Fibroblast of mammary gland (primary cell): ENCODE measurements around the gene ABRACL.

Experiments
- DNase-seq: peaks from one replicate; pipeline ENCODE4 v3.0.0-alpha.2; 2010; ENCODE audit warnings: low read depth
- H3K4me3 ChIP-seq: 2 replicates; pipeline ENCODE4 v1.5.1; 2011; ENCODE audit warnings: low read depth, mild to moderate bottlenecking, low read length, moderate library complexity; ENCODE audit not compliant: control insufficient read depth
- CTCF ChIP-seq: conservative IDR thresholded peaks from 2 replicates; pipeline ENCODE4 v1.5.1; 2011; ENCODE audit warnings: low read depth, low read length, inconsistent platforms; ENCODE audit not compliant: control insufficient read depth, insufficient read depth

Gene ABRACL, protein sequence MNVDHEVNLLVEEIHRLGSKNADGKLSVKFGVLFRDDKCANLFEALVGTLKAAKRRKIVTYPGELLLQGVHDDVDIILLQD

GRCh38 chr6:139028658-139029469, at the start of gene ABRACL:
Gene ABRACL (plus strand): TSS chr6:139028745. CDS start chr6:139034161, 5,416 bp downstream.
- DNase-seq: peak; percentile 33
- TF ChIP-seq CTCF: no peak

DNA sequence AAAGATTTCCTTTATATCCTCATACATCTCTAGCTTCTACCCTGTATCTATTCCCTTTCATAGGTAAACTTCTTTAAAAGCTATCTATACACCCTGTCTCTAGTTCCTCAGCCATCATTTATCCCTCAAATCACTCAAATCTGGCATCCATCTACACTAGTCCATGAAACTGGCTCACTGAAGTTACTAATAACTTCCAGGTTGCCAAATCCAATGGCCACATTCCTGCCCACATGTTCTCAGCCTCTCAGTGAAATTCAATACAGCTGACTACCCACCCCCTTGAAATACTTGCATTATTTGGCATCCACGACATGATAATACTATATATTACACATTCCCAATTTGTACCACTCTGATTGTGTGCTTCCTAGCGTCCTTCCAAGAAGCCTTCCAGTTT, 49.2 kb upstream of the ABRACL start:
- DNase-seq: peak; percentile 55
- no peak for TF ChIP-seq CTCF
- no peak overlapping the region for H3K4me3 ChIP-seq

More at GRCh38 chr6:139028658-139029469, at the start of gene ABRACL:
- peak within 1 kb of the TSS; percentile 88 for H3K4me3 ChIP-seq

DNA sequence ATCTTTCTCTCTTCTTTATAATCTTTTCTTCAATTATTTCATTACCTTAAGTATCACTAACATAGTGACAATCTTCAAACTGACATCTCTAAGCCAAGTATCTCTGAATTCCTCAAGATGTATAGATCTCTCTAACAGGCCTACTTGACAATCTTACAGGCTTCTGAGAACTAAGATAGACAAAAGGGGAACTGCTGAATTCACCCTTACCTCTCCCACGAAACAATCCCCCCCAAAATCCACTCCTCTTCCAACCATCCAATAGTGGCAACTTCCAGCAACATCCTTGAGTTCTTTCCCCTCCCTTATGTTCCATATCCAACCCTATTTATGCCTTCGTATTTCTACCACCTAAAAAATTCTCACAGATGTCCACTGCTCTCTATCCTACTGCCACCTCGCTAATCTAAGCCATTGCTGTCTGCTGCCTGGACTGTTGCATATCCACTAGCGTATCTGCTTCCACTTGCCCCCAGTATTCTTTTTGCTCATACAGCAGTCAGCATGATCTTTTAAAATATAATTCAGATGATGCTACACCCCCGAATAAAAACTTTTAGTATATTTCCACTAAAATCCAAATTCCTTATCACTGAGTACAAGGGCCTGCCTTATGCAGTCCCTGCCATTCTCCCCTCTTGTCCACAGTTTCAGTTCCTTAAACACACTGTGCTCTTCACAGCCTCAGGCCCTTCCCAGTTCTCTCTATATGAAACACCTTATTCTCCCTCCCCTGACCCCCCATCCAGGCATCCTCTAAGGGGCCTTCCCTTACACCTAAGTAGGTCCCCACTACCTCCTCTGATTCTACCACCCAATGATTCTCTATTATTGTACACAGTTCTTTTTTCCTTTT, 48.5 kb upstream of the ABRACL start:
- no peak for TF ChIP-seq CTCF
- H3K4me3 ChIP-seq: no peak overlapping the region
- no peak for DNase-seq

DNA sequence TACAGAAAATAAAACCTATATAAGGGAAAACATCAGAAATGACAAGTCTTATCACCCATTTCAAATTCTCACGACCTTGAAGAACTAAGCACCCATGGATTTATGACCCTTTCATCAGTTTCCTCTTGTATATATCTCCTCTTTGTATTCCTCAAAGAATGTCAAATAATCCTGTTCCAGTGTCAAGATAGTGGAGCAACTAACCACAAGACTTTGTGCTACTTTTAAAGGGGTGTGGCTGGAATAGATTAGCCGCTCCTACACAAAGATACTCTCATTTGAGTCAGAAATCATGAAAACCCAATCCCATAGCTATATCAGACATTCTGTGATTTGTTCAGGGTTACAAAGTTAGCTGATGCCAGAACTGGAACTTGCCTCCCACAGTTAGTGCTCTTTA, 47.1 kb upstream of the ABRACL start:
- no peak overlapping the region for H3K4me3 ChIP-seq
- no peak for TF ChIP-seq CTCF
- DNase-seq: no peak

DNA sequence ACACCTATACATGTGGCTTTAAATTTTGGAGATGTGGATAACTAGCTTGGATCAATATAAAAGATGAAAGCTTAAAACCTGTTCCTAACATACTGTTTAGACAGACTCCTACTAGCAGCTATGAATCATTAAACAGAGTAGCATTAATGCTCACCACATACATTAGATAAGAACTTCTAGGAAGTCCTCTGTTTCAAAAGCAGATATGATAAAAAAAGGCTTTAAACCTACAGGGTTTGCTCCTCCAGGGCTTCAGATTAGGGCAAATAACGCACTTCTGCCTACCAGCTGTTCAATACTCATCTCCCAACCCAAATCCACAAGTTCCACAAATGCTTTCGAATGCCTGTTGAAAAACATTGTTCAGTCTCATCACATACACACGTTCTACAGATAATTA, 42.0 kb upstream of the ABRACL start:
- peak overlapping the region; percentile 71 for H3K4me3 ChIP-seq
- TF ChIP-seq CTCF: no peak
- peak; percentile 37 for DNase-seq

DNA sequence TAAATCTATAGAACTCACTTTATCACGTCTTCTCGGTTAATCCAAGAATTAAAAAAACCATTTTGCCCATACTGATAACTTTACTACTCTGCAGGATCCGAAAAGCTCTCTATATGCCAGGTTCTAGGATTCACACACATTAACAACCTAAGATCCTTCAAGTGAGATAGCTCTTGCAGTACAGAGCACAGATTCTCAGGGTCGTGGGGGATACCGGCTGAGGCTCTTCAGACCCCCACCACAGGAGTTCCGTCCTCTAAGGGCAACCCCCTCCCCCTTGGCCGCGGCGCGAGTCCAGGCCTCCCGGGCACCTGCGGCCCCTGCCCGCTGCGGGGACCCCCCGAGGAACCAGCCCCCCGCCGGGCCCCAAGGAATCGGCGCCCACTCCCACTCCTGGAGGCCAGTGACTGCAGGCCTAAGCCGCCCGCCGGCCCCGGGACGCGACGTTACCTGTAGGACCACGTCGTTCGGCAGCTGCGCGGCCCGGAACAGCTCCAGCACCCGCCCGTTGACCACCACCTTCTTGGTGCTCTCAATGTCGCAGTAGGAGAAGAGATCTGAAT, 41.4 kb upstream of the ABRACL start:
- H3K4me3 ChIP-seq: peak overlapping the region; percentile 71
- no peak for DNase-seq
- no peak for TF ChIP-seq CTCF
